GM18870 (cell line): ENCODE results near the gene MCHR2.

Source experiments
- ATAC-seq: cut with Tn5 transposase; IDR thresholded peaks from one replicate; pipeline ENCODE4 v1.9.1; 2021; ENCODE audit warnings: moderate library complexity; ENCODE audit not compliant: unreplicated experiment

MCHR2 gene

GRCh38 chr6:99905209-99906106 lies 88.6 kb downstream of the MCHR2 start:
- ATAC-seq, result peak; percentile 97

- ATAC-seq, result no peak
Measured at GRCh38 chr6:99901596-99902384, 92.2 kb downstream of the MCHR2 start.

- no peak for ATAC-seq
Measured at GRCh38 chr6:99894815-99895214, 99.2 kb downstream of the MCHR2 start.

- ATAC-seq, result no peak
Measured at GRCh38 chr6:99887066-99887465, 107.0 kb downstream of the MCHR2 start.

GRCh38 chr6:99885051-99885450 lies 109.0 kb downstream of the MCHR2 start:
- no peak for ATAC-seq

- no peak for ATAC-seq
Measured at GRCh38 chr6:99882128-99882702, 111.8 kb downstream of the MCHR2 start.

GRCh38 chr6:99879431-99879830 lies 114.6 kb downstream of the MCHR2 start:
- no peak for ATAC-seq

- ATAC-seq, result no peak
Measured at GRCh38 chr6:99875068-99875467, 119.0 kb downstream of the MCHR2 start.

- ATAC-seq, result no peak
Measured at GRCh38 chr6:99873084-99873483, 120.9 kb downstream of the MCHR2 start.

GRCh38 chr6:99871641-99872040 lies 122.4 kb downstream of the MCHR2 start:
- ATAC-seq, result no peak
